Thyroid gland (tissue), 4 donors: ENCODE data around the gene RAPH1. TPM values are rescaled to one million over a fixed set of nuclear protein-coding genes. Genes with fewer than 3 reads are reported as not detected.

Experiments
- DNase-seq, 2 donors: peaks; one replicate each; pipeline ENCODE4 v3.0.0-alpha.2; 2019
- H3K27ac ChIP-seq, 3 donors: fragments of 200-600 bp; sonication (generic); 1 replicate in 2 of 3; 2 replicates in 1 of 3; pipeline ENCODE4 v1.5.1; 2016 to 2019; ENCODE audit warnings: mild to moderate bottlenecking in 1 of 3, moderate library complexity in 1 of 3
- H3K27me3 ChIP-seq: fragments of 200-600 bp; sonication (generic); one replicate; pipeline ENCODE4 v1.5.1; 2019
- H3K36me3 ChIP-seq, 2 donors: fragments of 200-600 bp; sonication (generic); one replicate each; pipeline ENCODE4 v1.5.1; 2016 to 2019
- H3K4me1 ChIP-seq, 2 donors: fragments of 200-600 bp; sonication (generic); one replicate each; pipeline ENCODE4 v1.5.1; 2017 to 2019
- H3K4me3 ChIP-seq, 3 donors: fragments of 200-600 bp; sonication (generic); replicated peaks in 1 of 3; 1 replicate in 2 of 3; 2 replicates in 1 of 3; pipeline ENCODE4 v1.5.1; 2016; ENCODE audit warnings: mild to moderate bottlenecking in 1 of 3
- H3K9me3 ChIP-seq: fragments of 200-600 bp; sonication (generic); one replicate; pipeline ENCODE4 v1.5.1; 2017
- CTCF ChIP-seq, 6 experiments: fragments of 200-600 bp in 3 of 6; fragments of 450-650 bp in 3 of 6; sonication (generic) in 3 of 6; IDR thresholded peaks; one replicate each; pipeline ENCODE4 v1.5.1; 2016 to 2019; ENCODE audit warnings: antibody characterized with exemption in 6 of 6, mild to moderate bottlenecking in 2 of 6, inconsistent platforms in 1 of 6, moderate library complexity in 1 of 6
- POLR2A ChIP-seq, 2 donors: fragments of 450-650 bp; IDR thresholded peaks; one replicate each; pipeline ENCODE4 v1.6.1; 2017; ENCODE audit warnings: antibody characterized with exemption in 2 of 2, mild to moderate bottlenecking in 2 of 2, moderate library complexity in 1 of 2
- WGBS, 2 donors: methylation state at CpG; one replicate each; pipeline ENCODE4 v1.1.5; 2017; 5-methylcytosine and 5-hydroxymethylcytosine counted together
- intact Hi-C: fragments of 100-400 bp; cut with DNase I; formaldehyde crosslinking; loops from one replicate; pipeline ENCODE4 v1.15.1; 2023
- total RNA-seq, 4 donors: library from RNA; depleted of rRNA; stranded (reverse); fragments of >200 nt; gene quantifications; one replicate each; pipeline ENCODE4 v1.2.3, GENCODE V29; 2016

Gene RAPH1
- total RNA-seq = 100 to 1,000 TPM in 2 of 4 donors, 10 to 100 TPM in 2; 67.3 to 187 (median 99.4) TPM

- intact Hi-C loops = no loop called here
- 0 to 2% methylated on average over 5 to 38 of the region's 92 CpGs for WGBS, 2 donors
- H3K36me3 ChIP-seq = no peaks in the 10 kb centered on the region
These were observed at the start of gene RAPH1 for GRCh38 chr2:203535078-203535783. RAPH1 (minus strand) TSS chr2:203535301; CDS start chr2:203495353, 39,948 bp downstream.

GRCh38 chr2:203584784-203585183 is 49.7 kb upstream of the RAPH1 start:
- Histone ChIP-seq H3K27me3 (no peaks in the 10 kb centered on the region), H3K9me3 (no peaks in the 10 kb centered on the region), H3K27ac (peak overlapping the region in 1 of 3 donors; percentile 92), H3K36me3 (no peaks in the 10 kb centered on the region), H3K4me1 (peaks cover 46 to 59% of the 10 kb centered on the region in 2 donors), H3K4me3 (no peak overlapping the region)
- WGBS, 2 donors = 83 to 96% methylated on average over 1 of the region's 1 CpG
- no peak for DNase-seq
- intact Hi-C loops = no loop called here
- TF ChIP-seq POLR2A (IDR thresholded peaks at IDR 0.05) (no peak), CTCF (IDR thresholded peaks at IDR 0.05) (no peak)

More at GRCh38 chr2:203535078-203535783, at the start of gene RAPH1:
- TF ChIP-seq CTCF (IDR thresholded peaks at IDR 0.05) (peak in 1 of 6 experiments; percentile 18), POLR2A (IDR thresholded peaks at IDR 0.05) (peak; percentile 54 to 90)
- peak within 1 kb of the TSS; percentile 87 to 98 (median 88) for H3K4me3 ChIP-seq
- peaks cover 17 to 27% of the 10 kb centered on the region in 2 donors for H3K4me1 ChIP-seq
- H3K9me3 ChIP-seq = no peaks in the 10 kb centered on the region
- DNase-seq = peak; percentile 90
- no peaks in the 10 kb centered on the region for H3K27me3 ChIP-seq
- peak within 1 kb of the TSS; percentile 97 to 99 (median 99) for H3K27ac ChIP-seq

- Histone ChIP-seq H3K4me3 (no peak overlapping the region), H3K9me3 (no peaks in the 10 kb centered on the region), H3K27me3 (no peaks in the 10 kb centered on the region), H3K27ac (peak overlapping the region; percentile 85 to 95 (median 92)), H3K36me3 (no peaks in the 10 kb centered on the region), H3K4me1 (peaks cover 52 to 64% of the 10 kb centered on the region in 2 donors)
- DNase-seq = peak; percentile 48 to 50
- no peak for TF ChIP-seq POLR2A (IDR thresholded peaks at IDR 0.05)
- TF ChIP-seq CTCF (IDR thresholded peaks at IDR 0.05) = no peak
- intact Hi-C loops = no loop called here
- 39 to 40% methylated on average over 2 of the region's 2 CpGs for WGBS, 2 donors
These were observed 48.6 kb upstream of the RAPH1 start for GRCh38 chr2:203583701-203584100.

GRCh38 chr2:203583084-203583695 is 48.1 kb upstream of the RAPH1 start:
- Histone ChIP-seq H3K27me3 (no peaks in the 10 kb centered on the region), H3K4me3 (no peak overlapping the region), H3K9me3 (no peaks in the 10 kb centered on the region), H3K27ac (peak overlapping the region; percentile 85 to 95 (median 92)), H3K4me1 (peaks cover 52 to 64% of the 10 kb centered on the region in 2 donors), H3K36me3 (no peaks in the 10 kb centered on the region)
- intact Hi-C loops = no loop called here
- TF ChIP-seq POLR2A (IDR thresholded peaks at IDR 0.05) = no peak
- TF ChIP-seq CTCF (IDR thresholded peaks at IDR 0.05) = no peak
- 86% methylated on average over 3 of the region's 3 CpGs for WGBS, 2 donors
- no peak for DNase-seq

- no peak for DNase-seq
These were observed 47.4 kb upstream of the RAPH1 start for GRCh38 chr2:203582468-203582867.

More at GRCh38 chr2:203582468-203582867, 47.4 kb upstream of the RAPH1 start:
- no peaks in the 10 kb centered on the region for H3K36me3 ChIP-seq
- H3K4me3 ChIP-seq = no peak overlapping the region
- intact Hi-C loops = no loop called here
- TF ChIP-seq CTCF (IDR thresholded peaks at IDR 0.05) (peak in 1 of 6 experiments; percentile 6), POLR2A (IDR thresholded peaks at IDR 0.05) (peak in 1 of 2 donors; percentile 39)
- H3K4me1 ChIP-seq = peaks cover 60 to 71% of the 10 kb centered on the region in 2 donors
- H3K27me3 ChIP-seq = no peaks in the 10 kb centered on the region
- 15 to 18% methylated on average over 3 of the region's 3 CpGs for WGBS, 2 donors
- no peaks in the 10 kb centered on the region for H3K9me3 ChIP-seq
- peak overlapping the region; percentile 85 to 95 (median 92) for H3K27ac ChIP-seq
